T1000 (cell line): ENCODE results near the gene C16orf90.
"Not testable (repeated sequence)": the region's sequence is repeated elsewhere in the genome, so short reads cannot be mapped to it uniquely, and the experiment has no call there.

ENCODE experiments used
- DNase-seq: peaks from one replicate; lab custom pipeline; 2025; ENCODE audit warnings: mixed read lengths; lab: John Stamatoyannopoulos, UW

Gene C16orf90

GRCh38 chr16:3511286-3512180 lies 16.2 kb upstream of the C16orf90 start:
- DNase-seq, result no peak

- DNase-seq, result no peak
Measured at GRCh38 chr16:3510416-3510815, 15.1 kb upstream of the C16orf90 start.

GRCh38 chr16:3509470-3509928 lies 14.2 kb upstream of the C16orf90 start:
- DNase-seq, result no peak

GRCh38 chr16:3508736-3509135 lies 13.4 kb upstream of the C16orf90 start:
- no peak for DNase-seq

GRCh38 chr16:3503523-3503922 lies 8.2 kb upstream of the C16orf90 start:
- DNase-seq, result no peak

GRCh38 chr16:3501783-3502400 lies 6.6 kb upstream of the C16orf90 start:
- no peak for DNase-seq

- DNase-seq, result not testable (repeated sequence)
Measured at GRCh38 chr16:3501412-3501761, 6.1 kb upstream of the C16orf90 start.

GRCh38 chr16:3498988-3499387 lies 3.7 kb upstream of the C16orf90 start:
- DNase-seq, result no peak

GRCh38 chr16:3497771-3498170 lies 2.5 kb upstream of the C16orf90 start:
- DNase-seq, result no peak

GRCh38 chr16:3496386-3496785 lies 1.1 kb upstream of the C16orf90 start:
- DNase-seq, result no peak

- no peak for DNase-seq
Measured at GRCh38 chr16:3494386-3494973, 809 bp downstream of the C16orf90 start.

GRCh38 chr16:3492356-3492755 lies 2.9 kb downstream of the C16orf90 start:
- no peak for DNase-seq

- DNase-seq, result no peak
Measured at GRCh38 chr16:3490911-3491629, 4.2 kb downstream of the C16orf90 start.

- DNase-seq, result no peak
Measured at GRCh38 chr16:3488801-3489200, 6.5 kb downstream of the C16orf90 start.

- DNase-seq, result no peak
Measured at GRCh38 chr16:3487521-3488410, 7.5 kb downstream of the C16orf90 start.

GRCh38 chr16:3486506-3487215 lies 8.6 kb downstream of the C16orf90 start:
- DNase-seq, result no peak

- no peak for DNase-seq
Measured at GRCh38 chr16:3485821-3486505, 9.3 kb downstream of the C16orf90 start.

- no peak for DNase-seq
Measured at GRCh38 chr16:3485097-3485745, 10.1 kb downstream of the C16orf90 start.

GRCh38 chr16:3484318-3485096 lies 10.8 kb downstream of the C16orf90 start:
- no peak for DNase-seq
